Urinary bladder (tissue), 4 donors: ENCODE results near the gene BLVRB. TPM values are rescaled to one million over a fixed set of nuclear protein-coding genes. Genes with fewer than 3 reads are reported as not detected.
A peak's percentile ranks its signal among the peaks of the same experiment; 100 is the strongest.
"Not testable (repeated sequence)": the region's sequence is repeated elsewhere in the genome, so short reads cannot be mapped to it uniquely, and the experiment has no call there.

ENCODE experiments used
- DNase-seq: peaks from one replicate; pipeline ENCODE4 v3.0.0-alpha.2; 2015; ENCODE audit errors: extremely low spot score
- H3K27ac ChIP-seq: one replicate; pipeline ENCODE4 v1.5.1; 2013; ENCODE audit warnings: low read depth, mild to moderate bottlenecking, moderate library complexity
- H3K36me3 ChIP-seq: one replicate; pipeline ENCODE4 v1.6.1; 2013; ENCODE audit warnings: mild to moderate bottlenecking, moderate library complexity; ENCODE audit not compliant: insufficient read depth
- H3K4me1 ChIP-seq: one replicate; pipeline ENCODE4 v1.6.1; 2013; ENCODE audit warnings: mild to moderate bottlenecking, moderate library complexity; ENCODE audit not compliant: insufficient read depth
- H3K4me3 ChIP-seq: one replicate; pipeline ENCODE4 v1.5.1; 2013; ENCODE audit warnings: low read depth, low read length
- WGBS: extraction: QIAGEN DNeasy Blood & Tissue Kit; methylation state at CpG from one replicate; pipeline ENCODE4 v1.1.7; 2013; 5-methylcytosine and 5-hydroxymethylcytosine counted together
- polyA plus RNA-seq: library from polyadenylated mRNA; stranded (reverse); fragments of 200-250 nt; gene quantifications from one replicate; pipeline ENCODE4 v1.2.3, GENCODE V29; 2013
- total RNA-seq: library from RNA; depleted of rRNA; stranded (reverse); fragments of >200 nt; gene quantifications from one replicate; pipeline ENCODE4 v1.2.3, GENCODE V29; 2014
- donor health status: healthy with polysubstance abuse.
- donor health status: healthy.

BLVRB gene
- total and polyA plus RNA-seq, 2 donors, result 48.2 to 200 TPM

DNA sequence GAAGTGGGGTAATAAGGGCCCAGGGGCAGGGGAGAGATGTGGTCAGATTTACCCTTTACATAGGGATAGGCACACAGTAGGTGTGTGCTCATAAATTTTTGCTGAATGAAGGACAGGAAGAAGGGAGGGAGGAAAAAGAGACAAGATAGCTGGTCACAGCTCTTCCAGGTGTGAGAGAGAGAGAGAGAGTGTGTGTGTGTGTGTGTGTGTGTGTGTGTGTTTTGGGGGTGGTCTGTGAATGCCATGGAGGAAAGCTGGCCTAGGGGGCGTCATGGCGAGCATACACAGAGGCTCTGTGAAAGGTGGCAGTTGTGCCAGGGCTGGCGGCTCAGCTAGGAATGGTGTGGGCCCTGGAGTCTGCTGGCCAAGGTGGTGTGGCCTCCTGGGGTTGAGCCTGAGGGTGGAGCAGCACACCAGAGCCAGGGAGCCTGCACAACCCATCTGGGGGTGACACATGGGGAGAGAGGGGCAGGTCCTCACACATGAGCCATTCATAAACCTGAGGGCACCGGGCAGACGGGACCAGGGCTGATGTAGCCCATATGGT is 46.4 kb downstream of the BLVRB start:
- H3K4me1 ChIP-seq, result no peaks in the 10 kb centered on the region
- H3K36me3 ChIP-seq, result no peaks in the 10 kb centered on the region
- WGBS, result 71% methylated on average over 5 of the region's 5 CpGs
- DNase-seq, result no peak
- H3K4me3 ChIP-seq, result no peak overlapping the region
- H3K27ac ChIP-seq, result no peak overlapping the region

- H3K27ac ChIP-seq, result no peak overlapping the region
- 95% methylated on average over 3 of the region's 3 CpGs for WGBS
- no peaks in the 10 kb centered on the region for H3K4me1 ChIP-seq
- no peaks in the 10 kb centered on the region for H3K36me3 ChIP-seq
- no peak for DNase-seq
- H3K4me3 ChIP-seq, result no peak overlapping the region
These were observed 47.5 kb downstream of the BLVRB start for GRCh38 chr19:40418040-40418439.

DNA sequence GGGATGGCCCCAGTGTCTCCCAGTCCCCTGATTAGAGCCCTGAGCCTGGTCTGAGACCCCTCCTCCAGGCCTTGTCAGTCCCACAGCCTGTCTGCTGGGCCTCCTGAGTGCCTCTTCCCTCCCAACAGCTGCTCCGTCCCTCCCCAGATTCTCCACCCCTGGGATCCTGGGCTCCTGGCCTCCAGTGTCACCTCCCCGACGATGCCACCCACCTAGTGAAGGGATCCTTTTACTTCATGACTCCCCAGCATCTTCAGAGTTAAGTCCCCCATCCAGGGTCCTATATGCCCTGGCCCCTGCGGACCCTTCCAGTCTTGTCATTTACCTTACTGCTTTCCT is 47.9 kb downstream of the BLVRB start:
- Histone ChIP-seq H3K27ac (peak overlapping the region; percentile 91), H3K4me1 (no peaks in the 10 kb centered on the region)
- 63% methylated on average over 4 of the region's 4 CpGs for WGBS

GRCh38 chr19:40416918-40417642 is 48.5 kb downstream of the BLVRB start:
- no peak overlapping the region for H3K4me3 ChIP-seq

More for the DNA sequence above, 47.9 kb downstream of the BLVRB start:
- H3K4me3 ChIP-seq, result no peak overlapping the region
- H3K36me3 ChIP-seq, result no peaks in the 10 kb centered on the region
- no peak for DNase-seq

GRCh38 chr19:40415768-40416167 is 49.8 kb downstream of the BLVRB start:
- no peak overlapping the region for H3K27ac ChIP-seq
- DNase-seq, result no peak
- WGBS, result 98% methylated on average over 2 of the region's 2 CpGs
- H3K36me3 ChIP-seq, result no peaks in the 10 kb centered on the region
- H3K4me1 ChIP-seq, result no peaks in the 10 kb centered on the region
- H3K4me3 ChIP-seq, result no peak overlapping the region

More at GRCh38 chr19:40416918-40417642, 48.5 kb downstream of the BLVRB start:
- no peak for DNase-seq
- H3K4me1 ChIP-seq, result no peaks in the 10 kb centered on the region
- H3K27ac ChIP-seq, result peak overlapping the region; percentile 91
- no peaks in the 10 kb centered on the region for H3K36me3 ChIP-seq
- WGBS, result 40% methylated on average over 16 of the region's 16 CpGs

DNA sequence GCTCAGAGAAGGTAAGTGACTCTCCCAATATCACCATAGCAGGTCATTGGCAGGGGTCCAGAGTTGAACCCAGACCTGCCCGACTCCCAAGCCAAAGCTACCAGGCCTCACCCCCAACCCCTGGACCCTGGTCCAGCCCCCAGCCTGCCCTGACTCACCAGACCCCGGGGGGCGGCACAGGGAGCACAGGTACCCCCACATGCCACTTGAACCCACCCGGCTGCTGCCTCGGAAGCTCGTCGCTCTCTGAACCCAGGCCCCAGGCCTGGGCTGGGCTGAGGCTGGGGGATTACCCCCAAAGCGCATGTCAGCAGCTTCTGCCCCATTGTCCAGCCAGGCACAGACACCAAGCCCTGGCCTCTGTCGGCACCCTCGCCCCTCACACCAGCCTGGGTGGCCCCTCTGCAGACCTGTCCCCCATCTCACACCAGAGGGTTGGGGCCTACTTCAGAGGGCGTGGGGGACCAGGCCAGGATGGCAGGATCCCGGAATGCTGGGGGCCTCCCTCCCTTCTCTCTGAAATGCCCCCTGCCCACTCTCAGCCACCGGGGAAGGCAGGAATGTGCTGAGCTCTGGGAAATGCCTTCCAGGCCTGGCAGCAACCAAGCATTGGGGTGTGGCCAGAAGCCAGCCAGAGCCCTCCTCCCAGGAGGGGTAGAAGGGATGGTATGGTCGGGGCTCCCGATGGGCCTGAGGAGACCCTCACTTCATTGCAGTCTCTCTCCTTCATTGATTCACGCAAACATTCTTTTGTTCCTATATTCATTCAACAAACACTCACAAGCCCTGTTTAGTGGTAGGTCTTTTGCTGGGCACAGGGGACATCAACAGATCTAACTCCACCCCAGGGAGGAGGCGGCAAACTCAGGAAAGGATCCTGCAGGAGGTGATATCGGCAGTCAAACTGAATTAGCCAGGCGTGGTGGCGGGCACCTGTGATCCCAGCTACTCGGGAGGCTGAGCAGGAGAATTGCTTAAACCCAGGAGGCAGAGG is 50.7 kb downstream of the BLVRB start:
- WGBS, result 83% methylated on average over 21 of the region's 21 CpGs
- no peaks in the 10 kb centered on the region for H3K36me3 ChIP-seq
- no peak for DNase-seq
- H3K27ac ChIP-seq, result no peak overlapping the region
- H3K4me1 ChIP-seq, result no peaks in the 10 kb centered on the region
- no peak overlapping the region for H3K4me3 ChIP-seq

DNA sequence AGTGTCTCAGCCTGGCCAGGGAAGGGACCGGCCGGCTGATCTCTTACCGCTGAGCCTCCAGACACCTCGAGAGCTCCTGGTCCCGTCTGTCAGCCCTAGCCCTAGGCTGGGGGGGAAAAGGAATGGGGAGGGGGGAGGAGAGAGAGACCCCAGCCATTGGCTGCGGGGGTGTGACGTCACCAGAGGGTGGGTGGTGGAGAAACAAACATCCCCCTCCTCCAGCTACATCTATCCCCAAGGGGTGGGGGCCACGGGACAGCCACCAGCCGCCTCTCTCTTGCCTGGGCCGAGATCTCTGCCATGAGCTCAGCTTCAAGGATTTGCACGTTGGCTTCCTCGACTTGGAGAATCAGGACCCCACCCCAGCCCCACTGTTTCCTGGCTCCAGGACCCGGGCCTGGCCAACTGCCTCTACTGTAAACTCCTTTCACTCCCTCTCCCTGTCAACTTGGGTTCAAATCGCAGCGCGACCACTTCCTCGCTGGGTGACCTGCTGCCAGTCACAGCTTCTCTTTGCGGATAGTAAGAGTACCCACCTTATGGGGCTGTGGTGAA is 52.2 kb downstream of the BLVRB start, which contains the start of gene PRX:
TSS of gene PRX (minus strand) at position 88 of the 555 bp plus-strand sequence. CDS start 5,446 bp downstream, outside the sequence.
- no peak within 1 kb of the TSS for H3K27ac ChIP-seq
- 28% methylated on average over 18 of the region's 18 CpGs for WGBS
- H3K4me1 ChIP-seq, result no peaks in the 10 kb centered on the region
- DNase-seq, result no peak
- H3K4me3 ChIP-seq, result no peak within 1 kb of the TSS
- no peaks in the 10 kb centered on the region for H3K36me3 ChIP-seq

GRCh38 chr19:40412866-40413265 is 52.7 kb downstream of the BLVRB start:
- DNase-seq, result no peak
- no peak overlapping the region for H3K27ac ChIP-seq
- no peak overlapping the region for H3K4me3 ChIP-seq
- no peaks in the 10 kb centered on the region for H3K36me3 ChIP-seq
- H3K4me1 ChIP-seq, result no peaks in the 10 kb centered on the region
- 69% methylated on average over 4 of the region's 4 CpGs for WGBS

DNA sequence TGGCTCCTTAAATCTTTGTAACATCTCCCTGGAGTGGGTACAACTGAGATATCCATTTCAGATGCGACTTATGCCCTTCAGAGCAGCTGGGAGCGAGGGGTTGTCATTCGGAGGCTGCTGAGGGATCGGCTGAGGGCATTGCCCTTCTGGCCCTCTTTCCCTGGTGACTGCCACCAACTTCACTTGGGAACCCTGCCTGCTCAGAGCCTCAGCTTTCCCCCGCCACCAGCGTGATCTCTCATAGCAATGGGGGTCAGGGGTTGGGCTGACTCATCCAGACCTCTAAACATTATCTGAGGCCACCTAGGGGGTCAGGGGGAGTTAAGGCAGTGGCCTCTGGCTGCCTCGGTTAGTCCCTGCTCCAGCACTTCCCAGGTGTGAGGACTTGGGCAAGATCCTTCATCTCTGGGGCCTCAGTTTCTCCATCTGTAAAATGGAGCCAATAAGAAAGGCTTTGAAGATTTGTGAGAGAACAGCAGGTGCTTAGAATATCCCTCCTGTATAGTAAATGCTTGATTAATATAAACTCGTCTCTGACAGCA is 53.5 kb downstream of the BLVRB start:
- WGBS, result 76% methylated on average over 8 of the region's 8 CpGs

DNA sequence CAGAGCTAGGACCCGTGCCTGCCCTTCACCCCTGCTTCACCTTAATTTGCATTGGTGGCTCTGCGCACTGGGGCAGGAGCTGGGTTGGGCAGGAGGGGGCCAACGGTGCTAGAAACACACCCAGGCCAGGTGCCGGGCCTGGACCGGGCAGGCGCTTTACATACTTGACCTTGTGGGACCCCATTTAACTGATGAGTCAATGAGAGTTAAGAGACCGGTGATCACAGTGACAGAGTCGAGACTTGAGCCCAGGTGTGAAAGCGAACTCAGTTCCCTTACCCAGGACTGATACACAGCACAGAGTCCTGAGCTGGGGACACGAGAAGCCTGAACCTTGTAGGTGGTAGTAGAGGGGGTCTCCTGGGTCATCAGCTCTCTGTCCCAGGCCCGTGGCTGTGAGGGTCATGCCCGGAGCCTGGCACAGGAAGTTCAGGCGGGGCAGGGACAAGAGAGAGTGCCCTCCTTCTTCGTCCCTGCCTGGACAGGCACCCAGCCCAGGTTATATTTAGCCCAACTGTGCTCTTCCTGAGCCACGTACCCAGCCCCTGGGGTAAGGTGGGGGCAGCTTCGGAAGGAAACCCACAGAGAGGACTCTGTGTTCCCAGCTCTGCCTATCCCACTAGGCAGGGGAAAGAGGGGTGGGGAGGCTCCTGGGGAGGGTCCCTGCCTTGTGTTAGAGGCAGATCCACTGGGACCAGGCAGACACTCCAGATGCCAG is 54.3 kb downstream of the BLVRB start:
- no peaks in the 10 kb centered on the region for H3K36me3 ChIP-seq
- no peak overlapping the region for H3K4me3 ChIP-seq
- DNase-seq, result no peak
- H3K4me1 ChIP-seq, result no peaks in the 10 kb centered on the region
- WGBS, result 53% methylated on average over 16 of the region's 16 CpGs
- H3K27ac ChIP-seq, result no peak overlapping the region

More for the DNA sequence above, 53.5 kb downstream of the BLVRB start:
- no peaks in the 10 kb centered on the region for H3K36me3 ChIP-seq
- no peak for DNase-seq
- H3K27ac ChIP-seq, result no peak overlapping the region
- H3K4me3 ChIP-seq, result no peak overlapping the region
- no peaks in the 10 kb centered on the region for H3K4me1 ChIP-seq

DNA sequence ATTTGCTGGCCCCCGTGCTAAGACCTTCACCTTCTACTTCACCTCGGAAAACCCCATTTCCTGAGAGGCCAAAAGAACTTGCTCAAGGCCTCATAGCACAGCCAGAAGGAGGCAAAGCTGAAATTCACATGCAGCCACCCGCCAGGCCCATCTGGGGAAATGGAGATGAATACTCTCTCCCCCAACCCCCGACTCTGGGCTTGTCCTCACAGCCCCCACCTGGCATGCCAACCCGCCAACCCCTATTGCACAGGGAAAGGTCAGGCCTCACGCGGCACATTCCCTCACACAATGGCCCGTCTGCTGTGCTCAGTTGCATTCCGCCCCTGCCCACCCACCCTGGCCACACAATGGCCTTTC is 55.5 kb downstream of the BLVRB start:
- no peaks in the 10 kb centered on the region for H3K36me3 ChIP-seq
- no peak overlapping the region for H3K27ac ChIP-seq
- WGBS, result 79% methylated on average over 9 of the region's 9 CpGs

DNA sequence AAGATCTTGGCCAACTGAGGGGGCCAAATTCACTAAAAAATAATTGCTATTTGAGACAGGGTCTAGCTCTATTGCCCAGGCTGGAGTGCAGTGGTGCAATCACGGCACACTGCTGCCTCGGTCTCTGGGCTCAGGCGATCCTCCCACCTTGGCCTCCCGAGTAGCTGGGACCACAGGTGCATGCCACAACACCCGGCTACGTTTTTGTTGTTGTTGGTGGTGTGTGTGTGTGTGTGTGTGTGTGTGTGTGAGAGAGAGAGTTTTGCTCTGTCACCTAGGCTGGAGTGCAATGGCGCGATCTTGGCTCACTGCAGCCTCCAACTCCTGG is 57.0 kb downstream of the BLVRB start:
- H3K4me1 ChIP-seq, H3K4me3 ChIP-seq, DNase-seq, H3K36me3 ChIP-seq, H3K27ac ChIP-seq: not testable (repeated sequence)
- 86% methylated on average over 8 of the region's 8 CpGs for WGBS

More for the DNA sequence above, 55.5 kb downstream of the BLVRB start:
- no peak overlapping the region for H3K4me3 ChIP-seq
- no peaks in the 10 kb centered on the region for H3K4me1 ChIP-seq
- no peak for DNase-seq
